ENCODE data around the gene ELP2.

Gene ELP2

DNA sequence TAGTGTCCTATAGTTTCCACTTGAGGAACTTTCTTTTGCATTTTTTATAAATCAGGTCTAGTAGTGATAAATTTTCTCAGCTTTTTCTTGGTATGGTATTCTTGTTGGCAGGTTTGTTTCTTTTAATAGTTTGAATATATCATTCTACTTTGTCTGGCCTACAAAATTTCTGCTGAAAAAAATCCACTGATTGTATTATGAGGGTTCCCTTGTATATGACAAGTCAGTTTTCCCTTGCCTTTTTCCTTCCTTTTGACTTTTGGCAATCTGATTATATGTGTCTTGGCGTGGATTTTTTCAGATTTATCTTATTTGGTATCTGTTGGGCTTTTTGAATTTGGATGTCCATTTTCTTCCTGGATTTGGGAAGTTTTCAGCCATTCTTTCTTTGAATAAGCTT is 99.5 kb downstream of the ELP2 start:
- TF ChIP-seq, protein P1, sequence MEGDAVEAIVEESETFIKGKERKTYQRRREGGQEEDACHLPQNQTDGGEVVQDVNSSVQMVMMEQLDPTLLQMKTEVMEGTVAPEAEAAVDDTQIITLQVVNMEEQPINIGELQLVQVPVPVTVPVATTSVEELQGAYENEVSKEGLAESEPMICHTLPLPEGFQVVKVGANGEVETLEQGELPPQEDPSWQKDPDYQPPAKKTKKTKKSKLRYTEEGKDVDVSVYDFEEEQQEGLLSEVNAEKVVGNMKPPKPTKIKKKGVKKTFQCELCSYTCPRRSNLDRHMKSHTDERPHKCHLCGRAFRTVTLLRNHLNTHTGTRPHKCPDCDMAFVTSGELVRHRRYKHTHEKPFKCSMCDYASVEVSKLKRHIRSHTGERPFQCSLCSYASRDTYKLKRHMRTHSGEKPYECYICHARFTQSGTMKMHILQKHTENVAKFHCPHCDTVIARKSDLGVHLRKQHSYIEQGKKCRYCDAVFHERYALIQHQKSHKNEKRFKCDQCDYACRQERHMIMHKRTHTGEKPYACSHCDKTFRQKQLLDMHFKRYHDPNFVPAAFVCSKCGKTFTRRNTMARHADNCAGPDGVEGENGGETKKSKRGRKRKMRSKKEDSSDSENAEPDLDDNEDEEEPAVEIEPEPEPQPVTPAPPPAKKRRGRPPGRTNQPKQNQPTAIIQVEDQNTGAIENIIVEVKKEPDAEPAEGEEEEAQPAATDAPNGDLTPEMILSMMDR (IDR thresholded peaks at IDR 0.05; ENCODE audit: borderline replicate concordance, control extremely low read depth, extremely low read depth, insufficient read depth, missing control alignments) = no peak
- in situ Hi-C loops (cut with MboI; ENCODE audit: low sequenced_read_pairs, unreplicated experiment) = no loop called here
- no peak for DNase-seq (ENCODE audit: low spot score)
